AG04450 (cell line): Measurements from ENCODE around the gene TTC28. TPM values are rescaled to one million over a fixed set of nuclear protein-coding genes. Genes with fewer than 3 reads are reported as not detected.

Experiments
- CTCF ChIA-PET: fragments of 300-600, 350-600 bp; formaldehyde crosslinking; extraction: SDS; loops from one replicate; lab custom pipeline; 2022; ENCODE audit warnings: antibody characterized with exemption, inconsistent platforms; lab: Charles Lee
- POLR2A ChIA-PET: fragments of 350-600 bp; formaldehyde crosslinking; extraction: SDS; loops from one replicate; lab custom pipeline; 2021; ENCODE audit warnings: antibody characterized with exemption, inconsistent platforms; lab: Yijun Ruan, JAX
- DNase-seq: peaks from one replicate; pipeline ENCODE4 v3.0.0-alpha.2; 2011; ENCODE audit warnings: low read depth, low spot score
- H3K27ac ChIP-seq: one replicate; pipeline ENCODE4 v1.5.1; 2012; ENCODE audit warnings: low read depth, low read length, control low read depth
- H3K27me3 ChIP-seq: one replicate; pipeline ENCODE4 v1.6.0; 2012; ENCODE audit warnings: low read length; ENCODE audit not compliant: control insufficient read depth, insufficient read depth
- H3K4me3 ChIP-seq: 2 replicates; pipeline ENCODE4 v1.5.1; 2011; ENCODE audit warnings: mild to moderate bottlenecking, low read depth, low read length, control low read depth
- H3K9me3 ChIP-seq: 2 replicates; pipeline ENCODE4 v1.5.1; 2012; ENCODE audit warnings: low read length; ENCODE audit not compliant: control insufficient read depth, insufficient read depth
- CTCF ChIP-seq: IDR thresholded peaks from 2 replicates; pipeline ENCODE4 v1.5.1; 2011; ENCODE audit warnings: low read depth, low read length, control low read depth, inconsistent platforms
- polyA plus RNA-seq: library from polyadenylated mRNA; depleted of rRNA; stranded (reverse); fragments of >200 nt; gene quantifications from 2 replicates; pipeline ENCODE4 v1.2.3, GENCODE V29; 2011

The TTC28 gene
- polyA plus RNA-seq, 1 experiment, result 11.2 TPM

DNA sequence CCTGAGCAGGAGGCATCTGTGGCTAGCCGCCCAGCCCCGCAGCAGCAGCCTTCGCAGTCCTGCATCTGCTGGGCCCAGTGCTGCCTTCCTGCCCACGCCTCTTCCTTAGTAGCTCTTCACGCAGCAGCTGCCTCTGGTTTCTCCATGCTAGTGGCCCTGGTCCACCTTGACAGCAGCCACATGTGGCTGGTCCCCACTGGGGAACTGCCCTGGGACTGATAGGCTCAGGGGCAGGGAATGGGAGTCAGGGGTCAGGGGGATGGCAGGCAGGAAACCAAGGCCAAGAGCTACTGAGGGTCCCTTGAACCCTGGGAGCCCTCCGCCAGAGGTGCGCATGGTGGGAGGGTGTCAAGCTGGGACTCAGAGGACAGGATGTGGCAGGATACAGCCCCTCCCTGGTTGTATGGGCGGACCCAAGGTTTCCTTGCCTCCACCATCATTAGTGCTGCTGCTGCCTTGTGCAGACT lies 661.1 kb downstream of the TTC28 start:
- H3K9me3 ChIP-seq, result no peaks in the 10 kb centered on the region
- no peaks in the 10 kb centered on the region for H3K27me3 ChIP-seq
- ChIA-PET CTCF (interaction anchor here (0.7 to 1.4 kb wide), 4 partner anchors 103 to 581 kb away, joined by 3 read pairs; no protein-coding TSS in a partner anchor), POLR2A (no interaction called here)
- TF ChIP-seq CTCF, result no peak
- no peak for DNase-seq
- H3K4me3 ChIP-seq, result no peak overlapping the region
- no peak overlapping the region for H3K27ac ChIP-seq

DNA sequence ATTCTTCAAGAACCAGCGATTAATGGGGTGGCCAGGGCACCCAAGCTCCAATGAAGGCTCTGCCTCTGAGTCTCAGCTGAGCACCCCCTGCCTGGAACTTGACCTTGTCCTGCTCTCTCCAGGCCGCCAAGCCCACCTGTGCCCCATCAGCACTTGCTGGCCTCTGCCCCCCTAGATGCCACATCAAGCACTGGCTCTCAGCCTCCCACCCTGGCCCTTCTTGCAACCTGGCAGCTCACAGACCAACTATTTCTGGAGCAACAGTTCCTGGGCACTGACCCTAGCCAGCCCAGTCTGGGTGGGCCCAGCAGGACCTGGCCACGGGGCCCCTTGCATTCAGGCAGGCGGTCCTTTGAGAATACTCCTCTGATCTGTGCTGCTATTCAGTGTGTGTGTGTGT lies 661.8 kb downstream of the TTC28 start:
- no peaks in the 10 kb centered on the region for H3K9me3 ChIP-seq
- ChIA-PET POLR2A (no interaction called here), CTCF (no interaction called here)
- no peak for DNase-seq
- no peak overlapping the region for H3K4me3 ChIP-seq
- no peak overlapping the region for H3K27ac ChIP-seq
- TF ChIP-seq CTCF, result no peak
- H3K27me3 ChIP-seq, result no peaks in the 10 kb centered on the region

DNA sequence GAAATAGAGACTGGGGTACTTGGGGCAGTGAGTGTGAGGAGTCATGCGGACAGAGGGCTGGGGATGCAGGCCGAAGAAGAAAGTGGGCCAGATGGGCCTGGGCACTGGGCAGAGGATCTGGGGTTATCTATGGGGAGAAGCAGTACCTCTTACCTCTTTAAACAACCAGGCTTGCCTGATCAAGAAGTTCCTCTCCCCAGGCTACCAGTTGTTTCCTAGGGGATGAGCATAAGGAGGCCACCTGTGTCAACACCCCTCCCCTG lies 662.2 kb downstream of the TTC28 start:
- Histone ChIP-seq H3K9me3 (no peaks in the 10 kb centered on the region), H3K27ac (no peak overlapping the region), H3K4me3 (no peak overlapping the region), H3K27me3 (no peaks in the 10 kb centered on the region)
- ChIA-PET POLR2A (no interaction called here), CTCF (no interaction called here)
- TF ChIP-seq CTCF, result no peak
- DNase-seq, result no peak

- CTCF ChIA-PET, result no interaction called here
- POLR2A ChIA-PET, result no interaction called here
- Histone ChIP-seq H3K27me3 (no peaks in the 10 kb centered on the region), H3K4me3 (no peak overlapping the region), H3K9me3 (no peaks in the 10 kb centered on the region), H3K27ac (no peak overlapping the region)
- TF ChIP-seq CTCF, result no peak
- DNase-seq, result no peak
These were observed 662.7 kb downstream of the TTC28 start for GRCh38 chr22:28016781-28017557.

GRCh38 chr22:28015676-28016601 lies 663.7 kb downstream of the TTC28 start:
- ChIA-PET POLR2A (no interaction called here), CTCF (interaction anchor here (0.6 to 1.0 kb wide), 2 partner anchors 533 to 814 kb away, joined by 3 read pairs; no protein-coding TSS in a partner anchor)
- H3K4me3 ChIP-seq, result no peak overlapping the region
- no peak for TF ChIP-seq CTCF
- no peaks in the 10 kb centered on the region for H3K9me3 ChIP-seq
- DNase-seq, result no peak
- H3K27ac ChIP-seq, result no peak overlapping the region
- H3K27me3 ChIP-seq, result no peaks in the 10 kb centered on the region
